ENCODE data around the gene SLC22A14. TPM values are rescaled to one million over a fixed set of nuclear protein-coding genes. Genes with fewer than 3 reads are reported as not detected.

The SLC22A14 gene
- total RNA-seq, 1 experiment from 2014 or later, result 0.26 TPM

DNA sequence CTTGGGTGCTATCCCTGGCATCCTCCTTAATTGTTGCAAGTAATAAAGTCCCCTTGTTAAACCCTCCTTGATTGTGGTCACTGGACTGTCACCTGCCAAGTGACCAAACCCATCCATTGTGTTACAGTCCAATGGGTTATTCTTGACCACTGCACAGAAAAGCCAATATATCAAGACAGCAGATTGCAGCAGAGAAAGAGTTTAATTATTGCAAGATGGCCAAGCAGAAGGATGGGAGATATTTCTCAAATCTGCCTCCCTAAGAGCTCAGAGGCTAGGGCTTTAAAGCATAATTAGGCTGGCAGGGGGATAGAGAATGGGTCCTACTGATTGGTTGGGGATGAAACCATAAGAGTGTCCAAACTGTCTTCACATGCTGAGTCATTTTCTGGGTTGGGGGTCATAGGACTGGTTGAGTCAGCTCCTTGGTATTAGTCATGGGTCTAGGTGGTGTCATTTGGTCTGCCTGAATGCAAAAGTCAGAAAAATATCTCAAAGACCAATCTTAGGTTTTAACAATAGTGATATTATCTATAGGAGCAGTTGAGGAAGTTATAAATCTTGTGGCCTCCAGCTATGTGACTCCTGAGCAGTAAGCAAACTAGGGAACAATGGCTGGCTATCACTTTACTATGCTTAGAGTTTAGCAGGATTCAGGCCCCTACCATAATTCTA is 45.4 kb downstream of the SLC22A14 start:
- ChIA-PET POLR2A (ENCODE audit: low non-redundant PET) (no interaction called here), CTCF (no interaction called here)
- intact Hi-C loops (cut with micrococcal nuclease; ENCODE audit: unreplicated experiment), result no loop called here
- H3K36me3 ChIP-seq (ENCODE audit: insufficient read depth, low read length, poor library complexity, severe bottlenecking), result no peaks in the 10 kb centered on the region
- no peak overlapping the region for H3K27ac ChIP-seq (ENCODE audit: low read depth, low read length, poor library complexity, severe bottlenecking)
- H3K4me1 ChIP-seq (ENCODE audit: insufficient read depth, low read length, poor library complexity, severe bottlenecking), result no peaks in the 10 kb centered on the region
- DNase-seq (ENCODE audit: low spot score), result no peak
- no peaks in the 10 kb centered on the region for H3K27me3 ChIP-seq (replicated peaks; ENCODE audit: insufficient read depth, low read depth, low read length, poor library complexity)
- BruUV-seq (replicated peaks), result no TSS peak
- no peaks in the 10 kb centered on the region for H3K9me3 ChIP-seq (ENCODE audit: low read depth, low read length, poor library complexity, severe bottlenecking)
- no peak for TF ChIP-seq EZH2 (IDR thresholded peaks at IDR 0.05; ENCODE audit: borderline replicate concordance, low read depth, low read length, poor library complexity, severe bottlenecking)
- TF ChIP-seq, protein P1, sequence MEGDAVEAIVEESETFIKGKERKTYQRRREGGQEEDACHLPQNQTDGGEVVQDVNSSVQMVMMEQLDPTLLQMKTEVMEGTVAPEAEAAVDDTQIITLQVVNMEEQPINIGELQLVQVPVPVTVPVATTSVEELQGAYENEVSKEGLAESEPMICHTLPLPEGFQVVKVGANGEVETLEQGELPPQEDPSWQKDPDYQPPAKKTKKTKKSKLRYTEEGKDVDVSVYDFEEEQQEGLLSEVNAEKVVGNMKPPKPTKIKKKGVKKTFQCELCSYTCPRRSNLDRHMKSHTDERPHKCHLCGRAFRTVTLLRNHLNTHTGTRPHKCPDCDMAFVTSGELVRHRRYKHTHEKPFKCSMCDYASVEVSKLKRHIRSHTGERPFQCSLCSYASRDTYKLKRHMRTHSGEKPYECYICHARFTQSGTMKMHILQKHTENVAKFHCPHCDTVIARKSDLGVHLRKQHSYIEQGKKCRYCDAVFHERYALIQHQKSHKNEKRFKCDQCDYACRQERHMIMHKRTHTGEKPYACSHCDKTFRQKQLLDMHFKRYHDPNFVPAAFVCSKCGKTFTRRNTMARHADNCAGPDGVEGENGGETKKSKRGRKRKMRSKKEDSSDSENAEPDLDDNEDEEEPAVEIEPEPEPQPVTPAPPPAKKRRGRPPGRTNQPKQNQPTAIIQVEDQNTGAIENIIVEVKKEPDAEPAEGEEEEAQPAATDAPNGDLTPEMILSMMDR (conservative IDR thresholded peaks at IDR 0.05; ENCODE audit: low read depth, low read length), result no peak
- H3K4me3 ChIP-seq (ENCODE audit: low read depth, low read length, poor library complexity, severe bottlenecking), result no peak overlapping the region

DNA sequence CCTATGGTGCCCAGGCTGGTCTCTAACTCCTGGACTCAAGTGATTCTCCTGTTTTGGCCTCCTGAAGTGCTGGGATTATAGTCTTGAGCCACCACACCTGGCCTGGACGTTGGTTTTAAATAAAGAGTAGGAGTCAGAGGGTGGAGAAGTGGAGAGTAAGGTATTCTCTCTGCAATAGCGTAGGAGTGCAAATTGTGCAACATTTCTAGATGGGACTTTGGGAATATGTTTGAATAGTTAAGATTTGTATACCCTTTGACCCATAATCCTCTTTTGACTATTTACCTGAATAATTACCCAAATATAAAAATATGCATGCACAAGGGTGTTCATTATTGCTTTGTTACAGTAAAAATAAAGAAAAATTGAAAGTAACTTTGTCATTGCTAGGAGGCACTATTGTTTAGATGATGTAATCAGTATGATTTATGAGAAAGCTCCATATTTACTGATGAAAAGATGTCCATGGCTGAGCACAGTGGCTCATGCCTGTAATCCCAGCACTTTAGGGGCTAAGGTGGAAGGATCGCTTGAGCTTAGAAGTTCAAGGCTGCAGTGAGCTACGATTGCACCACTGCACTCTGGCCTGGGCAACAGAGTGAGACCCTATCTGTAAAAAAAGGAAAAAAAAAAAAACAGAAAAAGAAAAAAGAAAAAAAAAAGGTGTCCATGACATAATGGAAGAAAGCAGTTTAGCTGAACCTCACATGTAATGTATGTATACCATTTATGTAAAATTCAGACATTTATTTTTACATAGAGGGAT is 49.3 kb downstream of the SLC22A14 start:
- H3K4me1 ChIP-seq (ENCODE audit: insufficient read depth, low read length, poor library complexity, severe bottlenecking), result no peaks in the 10 kb centered on the region
- BruUV-seq (replicated peaks), result no TSS peak
- intact Hi-C loops (cut with micrococcal nuclease; ENCODE audit: unreplicated experiment), result no loop called here
- no peaks in the 10 kb centered on the region for H3K9me3 ChIP-seq (ENCODE audit: low read depth, low read length, poor library complexity, severe bottlenecking)
- no peaks in the 10 kb centered on the region for H3K36me3 ChIP-seq (ENCODE audit: insufficient read depth, low read length, poor library complexity, severe bottlenecking)
- no peak overlapping the region for H3K4me3 ChIP-seq (ENCODE audit: low read depth, low read length, poor library complexity, severe bottlenecking)
- H3K27me3 ChIP-seq (replicated peaks; ENCODE audit: insufficient read depth, low read depth, low read length, poor library complexity), result no peaks in the 10 kb centered on the region
- TF ChIP-seq, protein P1 (conservative IDR thresholded peaks at IDR 0.05; ENCODE audit: low read depth, low read length), result no peak
- TF ChIP-seq EZH2 (IDR thresholded peaks at IDR 0.05; ENCODE audit: borderline replicate concordance, low read depth, low read length, poor library complexity, severe bottlenecking), result no peak
- no peak for DNase-seq (ENCODE audit: low spot score)
- H3K27ac ChIP-seq (ENCODE audit: low read depth, low read length, poor library complexity, severe bottlenecking), result no peak overlapping the region
- POLR2A ChIA-PET (ENCODE audit: low non-redundant PET), result no interaction called here
- CTCF ChIA-PET, result interaction anchor here (0.6 kb wide), 1 partner anchor 335 kb away, joined by 3 read pairs; no protein-coding TSS in a partner anchor

DNA sequence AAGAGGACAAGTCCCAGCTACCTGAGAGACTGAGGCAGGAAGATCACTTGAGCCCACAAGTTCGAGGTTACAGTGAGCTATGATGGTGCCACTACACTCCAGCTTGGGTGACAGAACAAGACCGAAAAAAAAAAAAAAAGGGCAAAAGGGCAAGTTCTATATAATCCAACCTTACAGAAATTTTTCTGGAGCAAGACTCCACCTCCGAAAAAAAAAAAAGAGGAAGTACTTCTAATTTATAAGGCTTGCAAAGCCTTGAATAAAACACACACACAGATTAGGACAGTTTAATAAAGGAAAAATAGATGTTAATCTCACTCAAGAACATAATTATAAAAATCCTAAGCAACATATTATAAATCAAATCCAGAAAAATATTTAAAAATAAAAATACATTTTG is 50.1 kb downstream of the SLC22A14 start:
- Histone ChIP-seq H3K4me1 (ENCODE audit: insufficient read depth, low read length, poor library complexity, severe bottlenecking) (no peaks in the 10 kb centered on the region), H3K27ac (ENCODE audit: low read depth, low read length, poor library complexity, severe bottlenecking) (no peak overlapping the region), H3K9me3 (ENCODE audit: low read depth, low read length, poor library complexity, severe bottlenecking) (no peaks in the 10 kb centered on the region), H3K36me3 (ENCODE audit: insufficient read depth, low read length, poor library complexity, severe bottlenecking) (no peaks in the 10 kb centered on the region), H3K4me3 (ENCODE audit: low read depth, low read length, poor library complexity, severe bottlenecking) (no peak overlapping the region), H3K27me3 (replicated peaks; ENCODE audit: insufficient read depth, low read depth, low read length, poor library complexity) (no peaks in the 10 kb centered on the region)
- POLR2A ChIA-PET (ENCODE audit: low non-redundant PET), result no interaction called here
- TF ChIP-seq EZH2 (IDR thresholded peaks at IDR 0.05; ENCODE audit: borderline replicate concordance, low read depth, low read length, poor library complexity, severe bottlenecking), result no peak
- TF ChIP-seq, protein P1 (conservative IDR thresholded peaks at IDR 0.05; ENCODE audit: low read depth, low read length), result no peak
- no TSS peak for BruUV-seq (replicated peaks)
- DNase-seq (ENCODE audit: low spot score), result no peak
- intact Hi-C loops (cut with micrococcal nuclease; ENCODE audit: unreplicated experiment), result no loop called here
- CTCF ChIA-PET, result interaction anchor here (0.6 kb wide), 1 partner anchor 336 kb away, joined by 3 read pairs; no protein-coding TSS in a partner anchor

Measured in A673 (cell line).